Natural killer cell (primary cell): Measurements from ENCODE around the gene TMEM169. TPM values are rescaled to one million over a fixed set of nuclear protein-coding genes. Genes with fewer than 3 reads are reported as not detected.

Experiments
- ATAC-seq, 3 donors: fragments of 150-1000 bp in 2 of 3; fragments of 200-7000 bp in 1 of 3; cut with Tn5 transposase; 1 replicate in 1 of 3; 2 replicates in 2 of 3; pipeline ENCODE4 v1.10.0; 2021; ENCODE audit warnings: mild to moderate bottlenecking in 2 of 3, moderate library complexity in 2 of 3
- DNase-seq, 2 donors: peaks; one replicate each; pipeline versions ENCODE4 v3.0.0 to v3.0.0-alpha.2; 2013 to 2021; ENCODE audit warnings: mixed read lengths in 1 of 2
- H3K27ac ChIP-seq: one replicate; pipeline ENCODE4 v1.5.1; 2013; ENCODE audit warnings: mild to moderate bottlenecking, low read length
- H3K27me3 ChIP-seq: one replicate; pipeline ENCODE4 v1.6.1; 2013; ENCODE audit warnings: low read length; ENCODE audit not compliant: control insufficient read depth, insufficient read depth
- H3K36me3 ChIP-seq: one replicate; pipeline ENCODE4 v1.6.1; 2013; ENCODE audit warnings: low read length; ENCODE audit not compliant: control insufficient read depth, insufficient read depth
- H3K4me1 ChIP-seq: one replicate; pipeline ENCODE4 v1.6.1; 2013; ENCODE audit warnings: low read length; ENCODE audit not compliant: control insufficient read depth, insufficient read depth
- H3K4me3 ChIP-seq: one replicate; pipeline ENCODE4 v1.5.1; 2013; ENCODE audit warnings: low read length
- H3K9me3 ChIP-seq: one replicate; pipeline ENCODE4 v1.6.1; 2013; ENCODE audit warnings: low read length; ENCODE audit not compliant: control insufficient read depth, insufficient read depth
- H3K27ac Mint-ChIP-seq, 2 donors: one replicate each; pipeline ENCODE4 v1.8.0; 2022; ENCODE audit warnings: mild to moderate bottlenecking in 2 of 2, mixed read lengths in 2 of 2, moderate library complexity in 1 of 2
- H3K27me3 Mint-ChIP-seq, 2 donors: one replicate each; pipeline ENCODE4 v1.8.0; 2022; ENCODE audit warnings: low read depth in 2 of 2, mixed read lengths in 2 of 2
- H3K36me3 Mint-ChIP-seq: one replicate; pipeline ENCODE4 v1.8.0; 2022; ENCODE audit warnings: mixed read lengths
- H3K4me1 Mint-ChIP-seq, 2 donors: one replicate each; pipeline ENCODE4 v1.8.0; 2022; ENCODE audit warnings: mixed read lengths in 2 of 2
- H3K4me3 Mint-ChIP-seq: one replicate; pipeline ENCODE4 v1.8.0; 2022; ENCODE audit warnings: mild to moderate bottlenecking, moderate library complexity, mixed read lengths
- H3K9me3 Mint-ChIP-seq, 2 donors: one replicate each; pipeline ENCODE4 v1.8.0; 2022; ENCODE audit warnings: mixed read lengths in 2 of 2
- CTCF ChIP-seq: fragments of 200-600 bp; IDR thresholded peaks from one replicate; pipeline ENCODE4 v1.8.0; 2022; ENCODE audit warnings: antibody characterized with exemption
- WGBS: methylation state at CpG from one replicate; pipeline ENCODE4 v1.1.7; 2013; ENCODE audit warnings: missing lambda C conversion rate; ENCODE audit not compliant: insufficient coverage; 5-methylcytosine and 5-hydroxymethylcytosine counted together
- intact Hi-C: fragments of 100-400 bp; cut with micrococcal nuclease; formaldehyde crosslinking; loops from one replicate; pipeline ENCODE4 v1.14.2; 2022
- total RNA-seq, 4 donors: library from RNA; stranded (reverse); fragments of 120-200 nt in 1 of 4; gene quantifications; one replicate each; pipeline versions ENCODE4 v1.2.3 to v1.2.4, GENCODE V29; 2013 to 2022

Gene TMEM169
- total RNA-seq, 3 donors from 2014 or later (not counting 1 experiment from before 2014, with no cell fraction given) = 0.68 to 1.5 (median 0.98) TPM

- Histone ChIP-seq H3K4me1 (no peaks in the 10 kb centered on the region), H3K27ac (no peak overlapping the region), H3K4me3 (no peak overlapping the region), H3K27me3 (no peaks in the 10 kb centered on the region), H3K36me3 (peaks cover 34% of the 10 kb centered on the region), H3K9me3 (no peaks in the 10 kb centered on the region)
- intact Hi-C loops = no loop called here
- Mint-ChIP-seq H3K27me3 (no peaks in the 10 kb centered on the region), H3K9me3 (no peaks in the 10 kb centered on the region), H3K36me3 (no peaks in the 10 kb centered on the region), H3K27ac (no peak overlapping the region), H3K4me1 (no peaks in the 10 kb centered on the region), H3K4me3 (no peak overlapping the region)
- WGBS = 64% methylated on average over 4 of the region's 5 CpGs
- no peak for TF ChIP-seq CTCF
- DNase-seq = no peak
- ATAC-seq = no peak
These were observed 36.7 kb upstream of the TMEM169 start for GRCh38 chr2:216044883-216045486.

- no peak for DNase-seq
- Histone ChIP-seq H3K4me3 (no peak overlapping the region), H3K9me3 (no peaks in the 10 kb centered on the region), H3K4me1 (no peaks in the 10 kb centered on the region), H3K36me3 (peaks cover 26% of the 10 kb centered on the region), H3K27ac (no peak overlapping the region), H3K27me3 (no peaks in the 10 kb centered on the region)
- WGBS = 83% methylated on average over 1 of the region's 2 CpGs
- Mint-ChIP-seq H3K9me3 (no peaks in the 10 kb centered on the region), H3K4me1 (no peaks in the 10 kb centered on the region), H3K27ac (no peak overlapping the region), H3K27me3 (no peaks in the 10 kb centered on the region), H3K36me3 (no peaks in the 10 kb centered on the region), H3K4me3 (no peak overlapping the region)
- TF ChIP-seq CTCF = no peak
- intact Hi-C loops = no loop called here
- no peak for ATAC-seq
These were observed 34.3 kb upstream of the TMEM169 start for GRCh38 chr2:216047397-216047796.

GRCh38 chr2:216049452-216049851, 32.3 kb upstream of the TMEM169 start:
- Histone ChIP-seq H3K9me3 (no peaks in the 10 kb centered on the region), H3K36me3 (peaks cover 16% of the 10 kb centered on the region), H3K27me3 (no peaks in the 10 kb centered on the region), H3K4me1 (no peaks in the 10 kb centered on the region), H3K4me3 (no peak overlapping the region), H3K27ac (no peak overlapping the region)
- ATAC-seq (no peak), DNase-seq (no peak)
- Mint-ChIP-seq H3K4me3 (no peak overlapping the region), H3K36me3 (no peaks in the 10 kb centered on the region), H3K27ac (no peak overlapping the region), H3K9me3 (no peaks in the 10 kb centered on the region), H3K4me1 (no peaks in the 10 kb centered on the region), H3K27me3 (no peaks in the 10 kb centered on the region)
- WGBS = 92% methylated on average over 1 of the region's 2 CpGs
- intact Hi-C loops = no loop called here
- no peak for TF ChIP-seq CTCF

DNA sequence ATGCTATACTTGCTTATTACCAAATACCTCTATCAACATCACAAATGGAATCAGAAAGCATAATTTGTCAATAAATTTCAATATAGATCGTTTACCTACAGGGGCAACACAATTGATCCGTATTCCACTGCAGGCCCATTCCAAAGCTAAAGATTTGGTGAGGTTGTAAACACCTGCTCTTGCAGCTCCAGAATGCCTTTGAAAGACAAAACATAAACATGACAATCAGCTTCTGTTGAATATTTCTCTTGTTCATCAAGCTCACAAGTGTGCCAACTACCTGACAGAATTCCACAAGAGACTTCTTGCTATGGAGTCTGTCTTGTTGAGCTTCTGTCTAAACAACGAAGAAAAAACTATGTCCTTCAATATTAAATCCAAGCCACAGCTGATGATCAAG, 30.4 kb upstream of the TMEM169 start:
- H3K4me3 Mint-ChIP-seq = no peak overlapping the region
- intact Hi-C loops = no loop called here
- no peak overlapping the region for H3K27ac ChIP-seq
- H3K4me1 ChIP-seq = peaks cover 2% of the 10 kb centered on the region
- H3K27ac Mint-ChIP-seq = no peak overlapping the region
- H3K27me3 ChIP-seq = no peaks in the 10 kb centered on the region
- no peaks in the 10 kb centered on the region for H3K9me3 Mint-ChIP-seq
- no peaks in the 10 kb centered on the region for H3K27me3 Mint-ChIP-seq
- H3K4me3 ChIP-seq = no peak overlapping the region
- peaks cover 11% of the 10 kb centered on the region for H3K36me3 ChIP-seq
- H3K4me1 Mint-ChIP-seq = peaks cover 10% of the 10 kb centered on the region in 2 donors
- TF ChIP-seq CTCF = no peak
- no peak for ATAC-seq
- WGBS = 95% methylated on average over 3 of the region's 3 CpGs
- no peak for DNase-seq
- no peaks in the 10 kb centered on the region for H3K36me3 Mint-ChIP-seq
- no peaks in the 10 kb centered on the region for H3K9me3 ChIP-seq
